Endometrial microvascular endothelial cells (primary cell): Measurements from ENCODE around the gene CATSPERD. TPM values are rescaled to one million over a fixed set of nuclear protein-coding genes. Genes with fewer than 3 reads are reported as not detected.
"Not testable (repeated sequence)": the region's sequence is repeated elsewhere in the genome, so short reads cannot be mapped to it uniquely, and the experiment has no call there.

Experiments
- in situ Hi-C: cut with HindIII; loops from 2 replicates; pipeline ENCODE4 v1.10.0; 2017; ENCODE audit warnings: low sequenced_read_pairs, low pct_unique_long_range_greater_than_20kb; ENCODE audit errors: inconsistent ontology term
- total RNA-seq: library from RNA; depleted of rRNA; stranded (reverse); fragments of >200 nt; gene quantifications from one replicate; pipeline ENCODE4 v1.2.3, GENCODE V29; 2015; ENCODE audit errors: inconsistent ontology term

The CATSPERD gene
- total RNA-seq, 1 donor from 2014 or later = not detected

- in situ Hi-C loops = no loop called here
Measured at GRCh38 chr19:5696196-5697021, 24.0 kb upstream of the CATSPERD start.

GRCh38 chr19:5697022-5697889 is 23.2 kb upstream of the CATSPERD start:
- in situ Hi-C loops = no loop called here

- in situ Hi-C loops = no loop called here
Measured at GRCh38 chr19:5697890-5698634, 22.4 kb upstream of the CATSPERD start.

GRCh38 chr19:5698635-5699422 is 21.6 kb upstream of the CATSPERD start:
- in situ Hi-C loops = no loop called here

- in situ Hi-C loops = no loop called here
Measured at GRCh38 chr19:5700455-5701092, 19.9 kb upstream of the CATSPERD start.

- in situ Hi-C loops = not testable (repeated sequence)
Measured at GRCh38 chr19:5702053-5702410, 18.4 kb upstream of the CATSPERD start.

GRCh38 chr19:5703819-5704818 is 16.3 kb upstream of the CATSPERD start:
- in situ Hi-C loops = no loop called here

- in situ Hi-C loops = no loop called here
Measured at GRCh38 chr19:5705552-5705951, 14.9 kb upstream of the CATSPERD start.

GRCh38 chr19:5706876-5707573 is 13.4 kb upstream of the CATSPERD start:
- in situ Hi-C loops = no loop called here

- in situ Hi-C loops = no loop called here
Measured at GRCh38 chr19:5707576-5708575, 12.6 kb upstream of the CATSPERD start.

- in situ Hi-C loops = no loop called here
Measured at GRCh38 chr19:5711025-5711424, 9.4 kb upstream of the CATSPERD start.

GRCh38 chr19:5711713-5712161 is 8.7 kb upstream of the CATSPERD start:
- in situ Hi-C loops = no loop called here

GRCh38 chr19:5713228-5713627 is 7.2 kb upstream of the CATSPERD start:
- in situ Hi-C loops = no loop called here

GRCh38 chr19:5714816-5715215 is 5.6 kb upstream of the CATSPERD start:
- in situ Hi-C loops = no loop called here

- in situ Hi-C loops = no loop called here
Measured at GRCh38 chr19:5717215-5717935, 3.1 kb upstream of the CATSPERD start.
